Kidney (tissue), 14 donors: ENCODE results near the gene OTOG. TPM values are rescaled to one million over a fixed set of nuclear protein-coding genes. Genes with fewer than 3 reads are reported as not detected.

Source experiments
- DNase-seq, 5 donors: peaks; one replicate each; pipeline ENCODE4 v3.0.0-alpha.2; 2013 to 2020
- FAIRE-seq: peaks from 2 replicates; lab custom pipeline; 2012; peaks lifted over from hg19 to GRCh38; lab: Jason Lieb, UNC
- H3K27ac ChIP-seq, 2 donors: one replicate each; pipeline ENCODE4 v1.7.0; 2013; ENCODE audit warnings: low read depth in 2 of 2, low read length in 2 of 2, inconsistent platforms in 1 of 2
- H3K27me3 ChIP-seq: one replicate; pipeline ENCODE4 v1.7.1; 2013; ENCODE audit warnings: low read length, inconsistent platforms; ENCODE audit not compliant: control insufficient read depth, insufficient read depth
- H3K36me3 ChIP-seq, 3 donors: one replicate each; pipeline versions ENCODE4 v1.7.0 to v1.7.1; 2013; ENCODE audit warnings: low read length in 3 of 3, control low read depth in 1 of 3, inconsistent platforms in 1 of 3; ENCODE audit not compliant: insufficient read depth in 3 of 3, control insufficient read depth in 2 of 3
- H3K4me1 ChIP-seq, 3 donors: one replicate each; pipeline versions ENCODE4 v1.7.0 to v1.7.1; 2013; ENCODE audit warnings: low read length in 3 of 3, inconsistent platforms in 1 of 3, low read depth in 1 of 3; ENCODE audit not compliant: control insufficient read depth in 2 of 3, insufficient read depth in 2 of 3
- H3K4me3 ChIP-seq, 3 donors: one replicate each; pipeline versions ENCODE4 v1.7.0 to v1.8.1; 2013; ENCODE audit warnings: low read length in 3 of 3, control low read depth in 1 of 3, inconsistent platforms in 1 of 3
- H3K9ac ChIP-seq, 3 donors: one replicate each; pipeline versions ENCODE4 v1.7.0 to v1.7.1; 2013; ENCODE audit warnings: low read length in 3 of 3, control low read depth in 1 of 3, inconsistent platforms in 1 of 3
- H3K9me3 ChIP-seq, 3 donors: one replicate each; pipeline versions ENCODE4 v1.7.0 to v1.7.1; 2013; ENCODE audit warnings: low read length in 3 of 3, control low read depth in 1 of 3, inconsistent platforms in 1 of 3; ENCODE audit not compliant: control insufficient read depth in 2 of 3, insufficient read depth in 1 of 3
- intact Hi-C: fragments of 100-400 bp; cut with DNase I; formaldehyde crosslinking; loops from one replicate; pipeline ENCODE4 v1.11.1; 2022
- polyA plus RNA-seq: library from polyadenylated mRNA; stranded (reverse); fragments of 350-450 nt; fragmentation: Illumina TruSeq; extraction: RNeasy Lipid Tissue Mini Kit (QIAGEN cat#74804); gene quantifications from one replicate; pipeline ENCODE4 v1.2.3, GENCODE V29; 2014; ENCODE audit warnings: low read depth, low replicate concordance; ENCODE audit not compliant: insufficient read depth
- total RNA-seq: library from RNA; stranded (reverse); fragmentation: NEBNext Ultra II Directional; extraction: Animal tissue kit (Norgen Biotek cat#: 25700); gene quantifications from one replicate; pipeline ENCODE4 v1.2.1, GENCODE V29; 2021
- TF ChIP-seq, protein P1 (sequence below): IDR thresholded peaks from 3 replicates; pipeline ENCODE4 v1.5.1; 2012; ENCODE audit warnings: mild to moderate bottlenecking, moderate library complexity, borderline replicate concordance; ENCODE audit not compliant: insufficient read depth; ENCODE audit errors: extremely low read depth
- donor health status: control.
- donor health status: control.
- donor health status: control.
- donor health status: control.
- donor health status: control.
- donor health status: DM: yes; HTN: yes; CAD: no.
- donor health status: Normal renal cell carcinoma (clear cell type).

OTOG gene
- total and polyA plus RNA-seq, 2 donors from 2014 or later, result 0.06 TPM; not detected in 1

DNA sequence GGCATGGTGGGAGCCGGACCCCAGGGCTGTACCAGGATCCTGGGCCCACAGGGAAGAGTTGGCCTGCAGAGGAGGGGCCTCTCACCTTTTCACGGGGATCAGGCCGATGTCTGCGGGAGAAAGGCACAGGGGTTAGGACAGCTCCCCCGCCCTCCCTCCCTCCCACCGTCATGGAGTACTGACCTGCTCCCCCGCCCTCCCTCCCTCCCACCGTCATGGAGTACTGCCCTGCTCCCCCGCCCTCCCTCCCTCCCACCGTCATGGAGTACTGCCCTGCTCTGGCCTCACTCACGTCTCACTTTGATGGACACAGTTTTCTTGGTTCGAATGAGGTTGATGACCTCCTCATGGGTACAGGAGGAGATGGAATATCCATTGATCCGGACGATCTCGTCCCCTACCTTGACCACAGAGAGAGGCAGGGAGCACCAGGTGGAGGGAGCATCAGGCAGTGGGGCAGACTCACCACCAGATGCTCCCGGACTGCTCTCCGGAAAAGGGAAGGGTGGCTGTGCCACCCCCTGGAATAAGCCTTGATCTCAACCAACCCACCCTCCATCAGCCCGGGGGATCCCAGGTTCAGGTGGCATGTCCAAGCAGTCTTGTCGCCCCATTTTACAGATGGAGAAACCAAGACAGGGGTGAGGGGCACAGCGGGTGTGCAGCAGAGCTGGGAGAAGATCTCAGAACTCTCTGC is 20.0 kb upstream of the OTOG start:
- peak overlapping the region in 1 of 2 donors; percentile 66 for H3K27ac ChIP-seq
- DNase-seq (peak; percentile 39 to 94 (median 70)), FAIRE-seq (no peak)
- no peak overlapping the region for H3K4me3 ChIP-seq
- H3K9me3 ChIP-seq, result no peaks in the 10 kb centered on the region
- intact Hi-C loops, result no loop called here
- TF ChIP-seq, protein P1, sequence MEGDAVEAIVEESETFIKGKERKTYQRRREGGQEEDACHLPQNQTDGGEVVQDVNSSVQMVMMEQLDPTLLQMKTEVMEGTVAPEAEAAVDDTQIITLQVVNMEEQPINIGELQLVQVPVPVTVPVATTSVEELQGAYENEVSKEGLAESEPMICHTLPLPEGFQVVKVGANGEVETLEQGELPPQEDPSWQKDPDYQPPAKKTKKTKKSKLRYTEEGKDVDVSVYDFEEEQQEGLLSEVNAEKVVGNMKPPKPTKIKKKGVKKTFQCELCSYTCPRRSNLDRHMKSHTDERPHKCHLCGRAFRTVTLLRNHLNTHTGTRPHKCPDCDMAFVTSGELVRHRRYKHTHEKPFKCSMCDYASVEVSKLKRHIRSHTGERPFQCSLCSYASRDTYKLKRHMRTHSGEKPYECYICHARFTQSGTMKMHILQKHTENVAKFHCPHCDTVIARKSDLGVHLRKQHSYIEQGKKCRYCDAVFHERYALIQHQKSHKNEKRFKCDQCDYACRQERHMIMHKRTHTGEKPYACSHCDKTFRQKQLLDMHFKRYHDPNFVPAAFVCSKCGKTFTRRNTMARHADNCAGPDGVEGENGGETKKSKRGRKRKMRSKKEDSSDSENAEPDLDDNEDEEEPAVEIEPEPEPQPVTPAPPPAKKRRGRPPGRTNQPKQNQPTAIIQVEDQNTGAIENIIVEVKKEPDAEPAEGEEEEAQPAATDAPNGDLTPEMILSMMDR, result no peak
- peaks cover 0 to 20% (median 6%) of the 10 kb centered on the region in 3 donors for H3K4me1 ChIP-seq
- peaks cover 0 to 13% (median 2%) of the 10 kb centered on the region in 3 donors for H3K36me3 ChIP-seq
- no peak overlapping the region for H3K9ac ChIP-seq
- H3K27me3 ChIP-seq, result no peaks in the 10 kb centered on the region

DNA sequence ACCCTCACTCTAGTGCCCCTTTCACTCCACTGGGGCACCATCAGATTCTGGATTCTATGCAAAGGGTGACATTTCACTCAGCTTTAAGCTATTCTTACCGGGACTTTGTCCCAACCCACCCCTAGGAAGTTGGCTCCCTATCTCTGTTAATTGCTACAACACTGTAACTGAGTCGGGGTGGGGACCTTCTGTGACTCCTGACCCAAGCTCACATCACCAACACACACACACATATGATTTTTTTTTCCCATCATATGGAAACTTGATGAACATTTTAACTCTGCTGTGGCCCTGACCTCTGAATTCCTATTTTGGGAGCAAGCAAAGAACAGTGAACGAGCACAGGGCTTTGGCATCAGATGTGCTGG is 19.4 kb upstream of the OTOG start:
- intact Hi-C loops, result no loop called here
- Histone ChIP-seq H3K9me3 (no peaks in the 10 kb centered on the region), H3K27ac (peak overlapping the region in 1 of 2 donors; percentile 40), H3K4me3 (no peak overlapping the region), H3K9ac (no peak overlapping the region), H3K36me3 (peaks cover 0 to 7% (median 2%) of the 10 kb centered on the region in 3 donors), H3K4me1 (peaks cover 0 to 20% (median 6%) of the 10 kb centered on the region in 3 donors), H3K27me3 (no peaks in the 10 kb centered on the region)
- no peak for FAIRE-seq
- TF ChIP-seq, protein P1, result no peak
- no peak for DNase-seq

DNA sequence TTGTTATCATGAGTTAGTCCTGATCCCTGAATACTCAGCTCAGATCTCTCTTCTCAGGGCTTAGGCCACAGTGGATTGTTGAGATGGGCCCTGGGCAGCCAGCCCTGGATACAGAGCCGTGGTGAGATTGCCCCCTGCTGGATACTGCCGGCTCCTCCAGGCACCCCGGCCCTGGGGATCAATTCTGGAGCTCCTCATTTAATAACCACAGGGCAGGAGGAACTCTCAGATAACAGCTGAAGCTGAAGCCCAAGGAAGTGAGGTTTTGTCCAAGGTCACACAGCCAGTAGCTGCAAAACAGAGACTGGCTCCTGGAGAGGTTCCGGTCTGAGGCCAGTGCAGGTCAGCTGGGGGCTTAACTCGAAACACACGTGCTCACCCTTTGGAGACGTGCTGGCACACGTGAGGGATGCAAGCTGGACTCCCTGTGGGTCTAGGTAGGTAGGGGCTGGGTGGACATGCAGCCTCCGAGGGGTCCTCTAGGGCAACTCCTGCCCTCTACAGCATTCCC is 18.8 kb upstream of the OTOG start:
- Histone ChIP-seq H3K4me1 (peaks cover 0 to 20% (median 6%) of the 10 kb centered on the region in 3 donors), H3K36me3 (peaks cover 0 to 1% (median 0%) of the 10 kb centered on the region in 3 donors), H3K27me3 (no peaks in the 10 kb centered on the region), H3K9ac (no peak overlapping the region), H3K27ac (no peak overlapping the region), H3K9me3 (no peaks in the 10 kb centered on the region), H3K4me3 (no peak overlapping the region)
- intact Hi-C loops, result no loop called here
- peak; percentile 58 to 79 (median 61) for DNase-seq
- TF ChIP-seq, protein P1, result peak; percentile 51
- FAIRE-seq, result no peak
